ENCODE results near the gene PEAK1. TPM values are rescaled to one million over a fixed set of nuclear protein-coding genes. Genes with fewer than 3 reads are reported as not detected.

Gene PEAK1
- total RNA-seq, 4 donors from 2014 or later = 31.0 to 49.3 (median 35.0) TPM

- TF ChIP-seq CTCF (IDR thresholded peaks at IDR 0.05) = no peak
- no peak for TF ChIP-seq POLR2A (IDR thresholded peaks at IDR 0.05)
- 94 to 96% methylated on average over 3 of the region's 3 CpGs for WGBS, 2 donors
These were observed 5.2 kb upstream of the PEAK1 start for GRCh38 chr15:77425104-77425503.

GRCh38 chr15:77421370-77421700 lies 1.4 kb upstream of the PEAK1 start:
- H3K27ac ChIP-seq = peak overlapping the region in 2 of 3 donors; percentile 86 to 93
- intact Hi-C loops (cut with DNase I) = loop anchor here (10.0 kb wide), 1 partner anchor 73 kb away; no protein-coding TSS in a partner anchor
- TF ChIP-seq CTCF (IDR thresholded peaks at IDR 0.05) = no peak
- TF ChIP-seq POLR2A (IDR thresholded peaks at IDR 0.05) = no peak
- H3K9me3 ChIP-seq = no peaks in the 10 kb centered on the region
- peaks cover 19 to 31% of the 10 kb centered on the region in 2 donors for H3K4me1 ChIP-seq
- H3K27me3 ChIP-seq = no peaks in the 10 kb centered on the region
- DNase-seq = peak; percentile 3 to 20
- peak overlapping the region; percentile 44 to 91 (median 50) for H3K4me3 ChIP-seq (replicated peaks in 1 of 3)
- 0 to 3% methylated on average over 3 of the region's 3 CpGs for WGBS, 2 donors
- H3K36me3 ChIP-seq = no peaks in the 10 kb centered on the region

More at GRCh38 chr15:77425104-77425503, 5.2 kb upstream of the PEAK1 start:
- no peak for DNase-seq
- Histone ChIP-seq H3K36me3 (no peaks in the 10 kb centered on the region), H3K4me1 (peaks cover 28 to 44% of the 10 kb centered on the region in 2 donors), H3K9me3 (no peaks in the 10 kb centered on the region), H3K4me3 (replicated peaks in 1 of 3) (no peak overlapping the region), H3K27ac (no peak overlapping the region), H3K27me3 (no peaks in the 10 kb centered on the region)
- intact Hi-C loops (cut with DNase I) = loop anchor here (10.0 kb wide), 1 partner anchor 70 kb away; no protein-coding TSS in a partner anchor

GRCh38 chr15:77420610-77421369 lies 886 bp upstream of the PEAK1 start, which contains the start of gene HMG20A:
Gene HMG20A, plus strand, starts transcription at chr15:77420888. Its CDS starts 37,520 bp downstream, at chr15:77458408.
- H3K27ac ChIP-seq = peak within 1 kb of the TSS; percentile 83 to 93 (median 86)
- no peaks in the 10 kb centered on the region for H3K27me3 ChIP-seq
- H3K36me3 ChIP-seq = no peaks in the 10 kb centered on the region
- peaks cover 18 to 30% of the 10 kb centered on the region in 2 donors for H3K4me1 ChIP-seq
- intact Hi-C loops (cut with DNase I) = loop anchor here (10.0 kb wide), 1 partner anchor 74 kb away; no protein-coding TSS in a partner anchor
- peak; percentile 53 to 56 for DNase-seq
- peak within 1 kb of the TSS; percentile 44 to 91 (median 89) for H3K4me3 ChIP-seq (replicated peaks in 1 of 3)
- 0% methylated on average over 23 to 24 of the region's 25 CpGs for WGBS, 2 donors
- no peak for TF ChIP-seq CTCF (IDR thresholded peaks at IDR 0.05)
- peak in 1 of 2 donors; percentile 55 for TF ChIP-seq POLR2A (IDR thresholded peaks at IDR 0.05)
- H3K9me3 ChIP-seq = no peaks in the 10 kb centered on the region

GRCh38 chr15:77418966-77419835 lies 703 bp downstream of the PEAK1 start:
- Histone ChIP-seq H3K36me3 (no peaks in the 10 kb centered on the region), H3K27ac (peak overlapping the region in 2 of 3 donors; percentile 84 to 89), H3K4me3 (replicated peaks in 1 of 3) (peak overlapping the region; percentile 57 to 95 (median 89)), H3K4me1 (peaks cover 18 to 27% of the 10 kb centered on the region in 2 donors), H3K9me3 (no peaks in the 10 kb centered on the region), H3K27me3 (no peaks in the 10 kb centered on the region)
- peak; percentile 24 to 36 for DNase-seq
- intact Hi-C loops (cut with DNase I) = no loop called here
- peak in 2 of 6 experiments; percentile 24 to 41 for TF ChIP-seq CTCF (IDR thresholded peaks at IDR 0.05)
- no peak for TF ChIP-seq POLR2A (IDR thresholded peaks at IDR 0.05)
- WGBS, 2 donors = 3% methylated on average over 34 to 35 of the region's 72 CpGs
